ENCODE measurements around the gene FUT6.

DNA sequence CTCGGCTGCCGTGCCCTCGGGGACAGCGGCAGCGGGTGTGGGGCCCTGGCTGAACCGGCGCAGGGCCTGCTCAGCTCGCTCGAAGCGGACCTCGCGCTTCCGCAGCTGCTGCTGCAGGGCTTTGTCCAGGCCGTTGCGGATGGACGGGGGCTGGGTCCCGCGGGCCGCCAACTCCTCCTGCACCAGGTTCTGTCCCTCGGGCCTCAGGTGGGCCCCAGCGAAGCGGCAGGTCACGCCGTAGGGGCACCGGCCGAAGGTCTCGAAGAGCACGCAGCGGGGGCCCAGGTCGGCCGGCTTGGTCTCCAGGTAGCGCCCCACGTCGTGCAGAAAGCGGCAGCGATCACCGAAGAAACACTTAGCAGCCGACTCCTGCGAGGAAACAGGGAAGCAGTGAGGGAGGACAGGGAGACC is 50.1 kb downstream of the FUT6 start:
- TF ChIP-seq, protein P1, sequence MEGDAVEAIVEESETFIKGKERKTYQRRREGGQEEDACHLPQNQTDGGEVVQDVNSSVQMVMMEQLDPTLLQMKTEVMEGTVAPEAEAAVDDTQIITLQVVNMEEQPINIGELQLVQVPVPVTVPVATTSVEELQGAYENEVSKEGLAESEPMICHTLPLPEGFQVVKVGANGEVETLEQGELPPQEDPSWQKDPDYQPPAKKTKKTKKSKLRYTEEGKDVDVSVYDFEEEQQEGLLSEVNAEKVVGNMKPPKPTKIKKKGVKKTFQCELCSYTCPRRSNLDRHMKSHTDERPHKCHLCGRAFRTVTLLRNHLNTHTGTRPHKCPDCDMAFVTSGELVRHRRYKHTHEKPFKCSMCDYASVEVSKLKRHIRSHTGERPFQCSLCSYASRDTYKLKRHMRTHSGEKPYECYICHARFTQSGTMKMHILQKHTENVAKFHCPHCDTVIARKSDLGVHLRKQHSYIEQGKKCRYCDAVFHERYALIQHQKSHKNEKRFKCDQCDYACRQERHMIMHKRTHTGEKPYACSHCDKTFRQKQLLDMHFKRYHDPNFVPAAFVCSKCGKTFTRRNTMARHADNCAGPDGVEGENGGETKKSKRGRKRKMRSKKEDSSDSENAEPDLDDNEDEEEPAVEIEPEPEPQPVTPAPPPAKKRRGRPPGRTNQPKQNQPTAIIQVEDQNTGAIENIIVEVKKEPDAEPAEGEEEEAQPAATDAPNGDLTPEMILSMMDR (IDR thresholded peaks at IDR 0.05) = no peak
- TF ChIP-seq TCF7L2 (IDR thresholded peaks at IDR 0.05; ENCODE audit: low read depth, low read length) = no peak
